ENCODE results near the gene KLK11. TPM values are rescaled to one million over a fixed set of nuclear protein-coding genes. Genes with fewer than 3 reads are reported as not detected.
"Not testable (repeated sequence)": the region's sequence is repeated elsewhere in the genome, so short reads cannot be mapped to it uniquely, and the experiment has no call there.

KLK11 gene
- total and polyA plus RNA-seq, 10 of the 15 experiments (the other 5 are each of a cell fraction or from before 2014, with no cell fraction given): not detected

- Histone ChIP-seq H3K27ac (ENCODE audit: control insufficient read depth, insufficient read depth) (no peak overlapping the region), H2AFZ (ENCODE audit: control insufficient read depth, low read depth, low read length) (no peak overlapping the region), H3K79me2 (ENCODE audit: control insufficient read depth, insufficient read depth, low read length) (no peaks in the 10 kb centered on the region), H4K20me1 (ENCODE audit: control insufficient read depth, insufficient read depth) (no peaks in the 10 kb centered on the region), H3K4me1 (ENCODE audit: control insufficient read depth, insufficient read depth, low read length) (no peaks in the 10 kb centered on the region), H3K36me3 (ENCODE audit: control insufficient read depth in 2 of 2, insufficient read depth in 2 of 2, low read length in 1 of 2) (no peaks in the 10 kb centered on the region), H3K4me3 (no peak overlapping the region), H3K4me2 (ENCODE audit: control insufficient read depth, insufficient read depth) (no peak overlapping the region), H3K9ac (ENCODE audit: control insufficient read depth, insufficient read depth, low read length) (no peak overlapping the region), H3K27me3 (replicated peaks in 1 of 2; ENCODE audit: control insufficient read depth in 2 of 2, insufficient read depth in 2 of 2, low read length in 1 of 2) (no peaks in the 10 kb centered on the region; a peak in 1 of 4 replicates), H3K9me3 (replicated peaks; ENCODE audit: control insufficient read depth, insufficient read depth, low read length) (peaks cover 2% of the 10 kb centered on the region; the same call in 1 of the 3 replicates)
- no TSS peak for BruUV-seq (replicated peaks)
- ChIA-PET CTCF (no interaction called here), POLR2A (no interaction called here), SMC1A (ENCODE audit: uncharacterized antibody, unreplicated experiment) (interaction anchor here (0.5 kb wide), 1 partner anchor 52 kb away, joined by 3 read pairs; no protein-coding TSS in a partner anchor), RAD21 (ENCODE audit: unreplicated experiment) (no interaction called here)
- ATAC-seq: no peak
- WGBS (ENCODE audit: insufficient coverage, insufficient replicate concordance, low lambda C conversion rate, missing lambda C conversion rate): 0% methylated on average over 2 of the region's 2 CpGs
- TF ChIP-seq IKZF1 (conservative IDR thresholded peaks at IDR 0.05) (no peak), KDM1A (IDR thresholded peaks at IDR 0.05; ENCODE audit: borderline replicate concordance) (no peak), RB1 (IDR thresholded peaks at IDR 0.05; ENCODE audit: borderline replicate concordance) (no peak), SIN3A (IDR thresholded peaks at IDR 0.05; ENCODE audit: low read depth, low read length) (no peak), REST (IDR thresholded peaks at IDR 0.05; ENCODE audit: low read depth, low read length) (no peak), CUX1 (IDR thresholded peaks at IDR 0.05; ENCODE audit: insufficient replicate concordance, low read depth, low read length) (no peak)
- intact Hi-C loops (cut with micrococcal nuclease; ENCODE audit: unreplicated experiment) (no loop called here), in situ Hi-C loops (cut with MboI) (no loop called here)
- no peak for FAIRE-seq
- no peak for DNase-seq (ENCODE audit: low read depth, low spot score)
Observed at GRCh38 chr19:50992666-50993035, 33.8 kb downstream of the KLK11 start.

- CTCF ChIA-PET; BruUV-seq (replicated peaks); H2AFZ ChIP-seq (ENCODE audit: control insufficient read depth, low read depth, low read length); DNase-seq (ENCODE audit: low read depth, low spot score); SMC1A ChIA-PET (ENCODE audit: uncharacterized antibody, unreplicated experiment); H3K4me1 ChIP-seq (ENCODE audit: control insufficient read depth, insufficient read depth, low read length); FAIRE-seq; in situ Hi-C loops (cut with MboI); H3K9me3 ChIP-seq (replicated peaks; ENCODE audit: control insufficient read depth, insufficient read depth, low read length); H4K20me1 ChIP-seq (ENCODE audit: control insufficient read depth, insufficient read depth); POLR2A ChIA-PET; H3K4me3 ChIP-seq; intact Hi-C loops (cut with micrococcal nuclease; ENCODE audit: unreplicated experiment); H3K79me2 ChIP-seq (ENCODE audit: control insufficient read depth, insufficient read depth, low read length); H3K9ac ChIP-seq (ENCODE audit: control insufficient read depth, insufficient read depth, low read length); H3K4me2 ChIP-seq (ENCODE audit: control insufficient read depth, insufficient read depth); H3K27me3 ChIP-seq (replicated peaks in 1 of 2; ENCODE audit: control insufficient read depth in 2 of 2, insufficient read depth in 2 of 2, low read length in 1 of 2); ATAC-seq; H3K36me3 ChIP-seq (ENCODE audit: control insufficient read depth in 2 of 2, insufficient read depth in 2 of 2, low read length in 1 of 2); RAD21 ChIA-PET (ENCODE audit: unreplicated experiment); H3K27ac ChIP-seq (ENCODE audit: control insufficient read depth, insufficient read depth): not testable (repeated sequence)
- WGBS (ENCODE audit: insufficient coverage, insufficient replicate concordance, low lambda C conversion rate, missing lambda C conversion rate): 60% methylated on average over 14 of the region's 14 CpGs
Observed at GRCh38 chr19:50984416-50984815, 42.0 kb downstream of the KLK11 start.
